Measurements from ENCODE around the gene CD101. TPM values are rescaled to one million over a fixed set of nuclear protein-coding genes. Genes with fewer than 3 reads are reported as not detected.

CD101 gene
- total RNA-seq, 1 experiment from 2014 or later: 1.2 TPM

DNA sequence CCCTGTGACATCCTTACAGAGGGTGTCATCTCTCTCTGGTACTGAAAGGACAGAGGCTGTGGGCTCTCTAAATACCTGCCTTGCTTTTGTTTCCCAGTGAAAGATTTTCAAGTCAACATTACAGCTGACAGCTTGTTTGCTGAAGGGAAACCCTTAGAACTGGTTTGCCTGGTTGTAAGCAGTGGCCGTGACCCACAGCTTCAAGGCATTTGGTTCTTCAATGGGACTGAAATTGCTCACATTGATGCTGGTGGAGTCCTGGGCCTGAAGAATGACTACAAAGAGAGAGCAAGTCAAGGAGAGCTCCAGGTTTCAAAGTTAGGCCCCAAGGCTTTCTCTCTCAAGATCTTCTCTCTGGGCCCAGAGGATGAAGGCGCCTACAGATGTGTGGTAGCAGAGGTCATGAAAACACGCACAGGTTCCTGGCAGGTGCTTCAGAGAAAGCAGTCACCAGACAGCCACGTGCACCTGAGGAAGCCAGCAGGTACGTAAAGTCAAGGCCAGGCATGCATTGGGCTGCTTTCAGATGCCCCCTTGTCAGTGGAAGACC is 11.8 kb downstream of the CD101 start:
- no peak for DNase-seq (ENCODE audit: low read depth)

DNA sequence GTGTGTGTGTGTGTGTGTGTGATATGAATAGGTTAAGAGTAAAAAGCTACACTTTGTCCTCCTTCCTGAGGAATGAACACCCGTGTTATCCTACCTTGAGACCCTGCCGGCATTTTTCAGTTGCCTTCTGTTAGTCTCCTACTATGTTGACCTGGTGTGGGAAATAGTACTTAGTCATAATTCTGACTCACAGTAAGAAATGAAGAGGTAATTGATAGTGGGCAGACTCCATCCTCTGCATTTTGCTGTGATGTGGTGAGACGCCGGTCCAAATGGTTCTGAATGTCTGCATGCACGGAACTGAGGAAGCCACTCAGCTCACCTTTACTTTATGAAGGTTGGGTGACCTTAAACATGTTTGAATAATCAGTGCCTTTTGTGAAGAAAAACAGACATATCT is 12.6 kb downstream of the CD101 start:
- peak; percentile 60 for DNase-seq (ENCODE audit: low read depth)

DNA sequence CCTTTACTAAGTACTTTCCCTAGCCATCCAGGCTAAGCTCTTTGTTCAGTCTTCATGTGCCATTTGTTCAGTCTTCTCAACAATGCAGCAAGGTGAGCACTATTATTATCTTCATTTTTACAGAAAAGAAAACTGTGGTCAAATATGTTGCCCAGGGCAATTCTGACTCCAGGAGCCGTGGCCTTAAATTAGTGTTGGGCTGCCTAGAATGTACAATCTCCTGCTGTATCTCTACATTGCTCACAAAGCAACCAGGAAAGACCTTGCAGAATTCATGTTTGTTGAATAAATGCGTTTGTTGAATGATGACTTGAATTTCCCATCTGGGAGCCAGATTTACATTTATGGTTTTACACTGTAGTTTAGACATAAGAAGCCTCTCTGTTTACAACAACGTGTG is 14.2 kb downstream of the CD101 start:
- DNase-seq (ENCODE audit: low read depth): peak; percentile 15

DNA sequence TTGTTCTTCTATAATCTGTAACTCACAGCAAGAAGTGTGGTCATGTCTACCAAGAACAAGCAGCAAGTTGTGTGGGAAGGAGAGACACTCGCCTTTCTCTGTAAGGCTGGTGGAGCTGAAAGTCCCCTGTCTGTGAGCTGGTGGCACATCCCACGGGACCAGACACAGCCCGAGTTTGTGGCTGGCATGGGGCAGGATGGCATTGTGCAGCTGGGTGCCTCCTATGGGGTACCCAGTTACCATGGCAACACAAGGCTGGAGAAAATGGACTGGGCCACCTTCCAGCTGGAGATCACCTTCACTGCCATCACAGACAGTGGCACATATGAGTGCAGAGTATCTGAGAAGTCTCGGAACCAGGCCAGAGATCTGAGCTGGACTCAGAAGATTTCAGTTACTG is 15.5 kb downstream of the CD101 start:
- no peak for DNase-seq (ENCODE audit: low read depth)

DNA sequence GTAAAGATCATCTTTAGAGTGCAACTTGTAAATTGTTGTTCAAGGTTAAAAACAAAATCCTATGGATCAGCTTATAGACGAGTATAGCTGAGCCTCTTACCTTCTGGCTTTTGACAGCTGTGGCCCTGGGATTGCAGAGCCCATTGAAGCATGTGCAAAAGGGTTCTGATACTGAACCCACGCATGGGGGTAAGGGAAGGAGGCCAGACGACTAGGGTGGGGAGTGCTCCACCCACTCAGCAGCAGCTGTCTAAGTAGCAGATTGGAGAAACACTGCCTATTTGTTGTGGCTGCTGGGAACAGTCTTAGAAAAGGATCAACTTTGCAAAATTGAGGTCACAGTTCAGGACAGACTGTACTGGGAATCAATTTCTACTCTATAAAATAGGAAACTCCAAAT is 16.1 kb downstream of the CD101 start:
- DNase-seq (ENCODE audit: low read depth): no peak

DNA sequence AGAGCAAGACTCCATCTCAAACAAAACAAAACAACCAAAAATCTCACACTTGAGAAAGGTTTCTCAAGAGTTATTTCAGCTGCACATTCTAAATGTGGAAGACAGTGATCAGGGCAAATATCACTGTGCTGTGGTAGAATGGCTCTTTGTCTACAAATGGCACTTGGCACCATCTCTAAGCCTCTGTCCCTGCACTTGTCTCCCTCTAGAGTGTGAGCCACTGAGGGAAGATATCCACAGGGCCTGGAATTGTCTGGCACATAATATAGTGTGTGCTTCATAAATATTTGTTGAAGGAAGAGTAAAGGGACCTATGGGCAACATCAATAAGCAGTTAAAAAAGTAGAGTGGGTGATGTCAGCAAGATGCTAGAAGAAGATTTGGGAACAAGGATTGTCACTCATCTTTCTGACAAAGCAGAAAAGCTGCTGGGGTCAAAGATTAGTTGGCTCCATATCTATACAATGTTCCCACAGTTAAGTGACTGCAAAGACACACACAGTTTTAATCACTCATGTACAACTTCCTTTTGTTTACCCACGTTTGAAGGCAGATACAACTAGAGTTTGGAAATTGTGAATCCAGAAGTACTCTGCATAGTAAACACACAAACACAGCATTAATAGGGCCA is 19.1 kb downstream of the CD101 start:
- no peak for DNase-seq (ENCODE audit: low read depth)

DNA sequence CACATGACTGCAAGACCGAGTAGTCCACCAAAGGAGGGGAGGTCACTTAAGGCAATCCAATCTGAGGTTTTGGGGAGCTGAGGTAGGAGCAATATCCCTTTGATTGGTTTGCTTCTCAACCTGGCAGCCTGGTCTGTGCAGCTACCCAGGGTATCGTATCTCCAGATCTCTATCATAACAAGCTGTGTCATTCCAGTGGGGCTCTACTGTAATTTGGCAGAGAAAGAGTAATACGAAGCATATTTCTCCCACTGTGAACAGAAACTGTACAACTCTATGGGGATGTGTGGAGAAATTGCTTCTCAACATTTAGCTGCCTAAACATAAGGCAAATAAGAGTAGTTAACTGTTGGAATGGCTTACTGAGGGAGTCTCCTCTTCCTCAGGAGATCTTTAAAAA is 20.6 kb downstream of the CD101 start:
- no peak for DNase-seq (ENCODE audit: low read depth)

DNA sequence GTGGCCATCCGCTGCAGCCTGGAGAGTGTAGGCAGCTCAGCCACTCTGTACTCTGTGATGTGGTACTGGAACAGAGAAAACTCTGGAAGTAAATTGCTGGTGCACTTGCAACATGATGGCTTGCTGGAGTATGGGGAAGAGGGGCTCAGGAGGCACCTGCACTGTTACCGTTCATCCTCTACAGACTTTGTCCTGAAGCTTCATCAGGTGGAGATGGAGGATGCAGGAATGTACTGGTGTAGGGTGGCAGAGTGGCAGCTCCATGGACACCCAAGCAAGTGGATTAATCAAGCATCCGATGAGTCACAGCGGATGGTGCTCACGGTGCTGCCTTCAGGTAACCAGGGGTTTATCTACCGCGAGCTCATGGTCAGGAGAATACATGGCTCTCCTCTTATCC is 24.0 kb downstream of the CD101 start:
- no peak for DNase-seq (ENCODE audit: low read depth)

DNA sequence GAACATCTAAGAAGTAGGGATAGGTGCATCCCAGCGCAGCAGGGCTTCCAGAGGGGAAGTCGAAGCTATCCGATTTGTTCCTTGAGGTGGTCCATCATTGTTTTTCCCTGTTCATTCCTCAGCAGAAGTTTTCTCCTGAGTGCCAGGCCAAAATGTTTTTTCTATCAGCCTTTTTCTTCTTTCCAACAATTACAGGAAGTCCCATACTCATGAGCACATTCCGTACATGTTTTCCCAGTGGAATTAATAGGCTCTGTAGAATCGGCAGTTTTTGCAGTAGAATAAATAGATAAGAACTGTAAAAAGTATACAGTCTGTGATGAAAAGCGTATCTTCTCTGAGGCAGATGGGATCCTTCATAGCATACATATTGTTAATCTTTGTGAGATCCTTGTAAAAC is 24.8 kb downstream of the CD101 start:
- no peak for DNase-seq (ENCODE audit: low read depth)

DNA sequence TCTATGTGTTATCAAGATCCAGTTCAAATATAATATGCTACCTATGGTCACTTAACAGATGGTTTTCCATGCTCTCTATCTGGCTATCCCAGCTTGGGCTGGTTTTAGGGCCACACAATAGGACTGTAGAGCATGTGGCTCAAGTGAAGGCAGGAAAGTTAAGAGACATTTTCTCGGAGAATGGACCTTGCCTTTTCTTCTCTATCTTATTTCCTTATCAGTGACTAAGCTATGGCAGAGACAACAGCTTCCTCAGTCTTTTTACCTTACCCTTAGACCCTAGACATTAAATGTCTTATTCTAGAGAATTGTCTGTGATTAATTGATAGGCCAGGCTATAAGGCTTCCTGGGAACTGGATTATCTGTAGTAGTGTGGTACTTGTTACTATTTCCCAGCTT is 28.1 kb downstream of the CD101 start:
- DNase-seq (ENCODE audit: low read depth): no peak

DNA sequence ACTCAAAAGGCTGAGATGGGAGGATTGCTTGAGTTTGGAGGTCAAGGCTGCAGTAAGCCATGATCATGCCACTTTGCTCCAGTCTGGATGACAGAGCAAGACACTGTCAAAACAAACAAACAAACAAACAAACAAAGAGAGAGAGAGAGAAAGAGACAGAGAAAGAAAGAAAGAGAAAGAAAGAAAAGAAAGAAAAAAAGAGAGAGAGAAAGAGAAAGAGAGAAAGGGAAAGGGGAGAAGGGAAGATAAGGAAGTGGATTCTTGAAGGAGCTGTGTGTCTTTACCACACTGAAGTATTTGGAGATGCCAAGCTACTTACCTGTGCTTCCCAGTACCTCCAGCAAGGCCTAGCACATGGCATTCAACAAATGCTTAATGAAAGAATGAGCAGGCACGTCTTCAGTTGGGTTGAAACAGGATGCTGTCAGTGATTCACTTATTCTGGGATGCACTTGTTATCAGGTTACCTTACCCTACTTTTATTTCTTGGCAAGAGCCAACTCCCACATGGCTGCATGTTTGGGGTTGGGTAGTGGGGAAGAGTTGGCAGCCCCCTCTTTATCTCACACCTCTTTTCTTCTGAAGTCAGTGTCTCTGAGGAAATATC is 28.8 kb downstream of the CD101 start:
- no peak for DNase-seq (ENCODE audit: low read depth)

DNA sequence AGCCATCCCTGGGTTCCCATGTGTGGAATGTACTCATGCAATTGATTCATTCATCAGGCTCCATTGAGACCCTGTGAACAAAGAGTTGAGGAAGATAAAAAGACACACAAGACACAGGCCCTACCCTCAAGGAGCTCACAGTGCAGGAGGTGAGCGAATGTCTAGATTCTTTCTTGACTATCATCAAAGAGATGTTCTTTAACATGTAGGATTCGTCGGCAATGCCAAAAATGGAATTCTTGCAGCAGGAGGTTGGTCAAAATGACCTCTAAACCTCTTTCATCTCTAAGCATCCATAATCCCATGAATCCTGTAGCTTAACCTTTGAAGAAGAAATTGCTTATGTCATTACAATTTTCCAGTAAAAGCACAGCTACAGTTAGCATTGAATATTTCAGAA is 30.7 kb downstream of the CD101 start:
- no peak for DNase-seq (ENCODE audit: low read depth)

DNA sequence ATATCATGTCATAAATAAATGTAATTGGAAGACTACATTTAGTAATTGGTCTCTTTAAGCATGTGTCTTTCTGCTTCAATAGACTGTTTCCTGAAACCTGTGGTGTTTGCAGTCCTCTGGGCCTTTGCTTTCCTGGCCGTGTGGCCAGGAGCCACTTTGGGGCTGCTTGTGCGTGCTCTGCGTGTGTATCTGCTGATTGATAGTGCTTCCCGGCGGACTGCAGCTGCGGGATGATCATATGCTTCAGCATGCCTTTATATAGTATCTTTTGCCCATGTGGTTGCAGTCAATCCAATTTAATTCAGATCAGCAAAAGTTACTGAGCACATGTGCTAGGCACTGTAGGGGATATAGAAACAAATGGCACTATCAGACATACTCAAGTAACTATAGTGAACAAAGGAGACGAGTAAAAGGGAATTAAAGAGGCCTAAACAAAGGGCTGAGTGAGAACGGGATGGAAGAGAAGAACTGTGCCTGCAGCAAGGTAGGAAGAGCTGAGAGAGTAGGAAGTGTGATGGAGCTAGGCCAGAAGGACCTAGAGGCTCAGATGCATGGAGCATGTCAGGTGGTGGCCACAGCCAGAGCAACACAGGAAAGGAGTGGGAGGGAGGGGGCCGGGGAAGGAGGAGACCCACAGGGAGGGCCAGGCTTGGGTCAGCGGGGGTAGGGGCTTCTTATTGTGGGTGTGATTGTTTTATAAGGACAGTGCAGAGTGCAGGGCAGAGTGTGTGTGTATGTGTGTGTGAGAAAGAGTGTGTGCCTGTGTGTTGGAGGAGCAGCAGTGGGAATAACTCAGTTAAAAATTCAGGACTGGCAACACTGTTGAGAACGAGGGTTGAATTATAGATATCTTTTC is 31.4 kb downstream of the CD101 start:
- no peak for DNase-seq (ENCODE audit: low read depth)

DNA sequence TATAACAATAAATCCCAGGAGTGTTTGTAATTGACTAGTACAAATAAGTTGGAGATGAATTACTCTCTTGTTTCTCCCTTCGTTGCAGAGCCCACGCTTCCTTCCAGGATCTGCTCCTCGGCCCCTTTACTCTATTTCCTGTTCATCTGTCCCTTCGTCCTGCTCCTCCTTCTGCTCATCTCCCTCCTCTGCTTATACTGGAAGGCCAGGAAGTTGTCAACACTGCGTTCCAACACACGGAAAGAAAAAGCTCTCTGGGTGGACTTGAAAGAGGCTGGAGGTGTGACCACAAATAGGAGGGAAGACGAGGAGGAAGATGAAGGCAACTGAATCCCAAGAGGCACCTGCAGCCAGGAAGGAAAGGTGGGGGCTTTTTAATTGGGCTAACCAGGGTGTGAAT is 32.2 kb downstream of the CD101 start:
- no peak for DNase-seq (ENCODE audit: low read depth)

DNA sequence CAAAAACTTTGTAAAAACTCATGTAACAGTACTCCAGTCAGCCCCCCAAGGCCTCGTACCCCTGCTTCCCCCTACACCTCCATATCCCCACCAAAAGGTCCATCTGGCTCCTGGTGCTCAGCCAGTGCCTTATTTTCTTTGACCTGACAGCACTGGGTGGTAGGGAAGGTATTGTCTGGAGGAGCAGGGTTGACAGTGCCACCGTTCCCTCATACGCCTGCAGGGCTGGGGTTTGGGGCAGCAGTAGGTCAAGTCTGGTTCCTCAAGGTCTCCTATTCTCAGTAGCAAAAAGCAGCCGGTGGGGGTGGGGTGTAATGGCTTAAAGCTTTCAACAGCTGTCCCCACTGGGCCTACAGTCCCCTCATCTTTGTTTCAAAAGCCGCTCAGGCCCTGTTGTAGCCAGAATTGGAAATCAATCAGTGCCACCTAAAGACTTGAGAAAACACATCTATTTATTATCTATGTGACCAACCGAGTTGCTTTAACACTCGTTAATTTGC is 33.3 kb downstream of the CD101 start:
- no peak for DNase-seq (ENCODE audit: low read depth)

DNA sequence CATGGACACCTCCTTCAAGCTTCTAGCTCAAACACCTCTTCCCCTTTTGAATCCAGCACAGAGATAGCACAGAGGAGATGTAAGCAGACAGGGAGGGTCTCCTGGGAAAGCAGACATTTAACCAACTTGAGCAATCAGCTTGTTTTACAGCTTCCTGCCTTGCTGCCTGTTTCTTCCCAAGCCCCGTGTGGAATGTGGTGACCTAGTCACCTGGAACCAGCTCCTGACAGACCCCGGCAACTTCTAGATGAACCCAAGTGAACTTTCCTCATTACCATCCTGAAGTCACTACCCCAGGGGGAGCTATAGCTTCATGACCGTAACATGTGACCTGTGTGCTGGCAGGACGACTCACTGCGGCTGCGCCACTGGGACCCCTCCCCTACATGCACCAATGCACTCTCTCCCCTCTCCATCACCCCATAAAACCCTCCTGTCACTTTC is 34.5 kb downstream of the CD101 start:
- DNase-seq (ENCODE audit: low read depth): no peak

DNA sequence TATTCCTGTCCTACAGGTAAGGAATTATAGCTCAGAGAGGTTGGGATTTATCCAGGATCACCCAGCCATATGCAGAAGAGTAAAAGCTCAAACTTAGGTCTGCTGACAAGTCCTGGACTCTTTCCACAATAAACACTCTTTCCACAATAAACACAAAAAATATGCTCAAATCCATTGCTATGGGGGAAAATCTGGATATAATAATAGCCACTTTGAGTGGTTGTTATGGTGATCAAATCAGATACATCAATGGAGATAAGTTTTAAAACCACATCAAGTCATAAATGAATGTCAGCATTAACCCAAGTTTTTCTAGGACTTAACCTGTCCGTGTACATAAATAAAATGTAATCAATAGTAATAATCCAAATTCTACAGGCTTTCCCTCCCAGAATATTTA is 36.2 kb downstream of the CD101 start:
- DNase-seq (ENCODE audit: low read depth): no peak

DNA sequence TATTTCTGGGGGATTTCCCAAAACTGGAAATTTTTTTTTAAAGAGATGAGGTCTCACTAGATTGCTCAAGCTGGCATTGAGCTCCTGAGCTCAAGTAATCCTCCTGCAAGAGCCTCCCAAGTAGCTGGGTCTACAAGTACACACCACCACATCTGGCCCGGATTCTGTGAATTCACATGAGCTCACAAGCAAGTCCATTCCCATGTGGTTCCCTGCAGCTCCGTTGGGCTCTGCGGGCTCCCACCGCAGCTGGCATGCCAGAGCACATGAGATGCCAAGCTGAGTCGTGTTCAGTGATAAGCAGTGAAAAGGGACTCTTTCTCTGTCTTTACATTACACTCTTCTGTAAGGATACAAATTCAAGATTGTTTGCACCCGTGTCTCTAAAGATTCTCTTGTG is 36.7 kb downstream of the CD101 start:
- no peak for DNase-seq (ENCODE audit: low read depth)

DNA sequence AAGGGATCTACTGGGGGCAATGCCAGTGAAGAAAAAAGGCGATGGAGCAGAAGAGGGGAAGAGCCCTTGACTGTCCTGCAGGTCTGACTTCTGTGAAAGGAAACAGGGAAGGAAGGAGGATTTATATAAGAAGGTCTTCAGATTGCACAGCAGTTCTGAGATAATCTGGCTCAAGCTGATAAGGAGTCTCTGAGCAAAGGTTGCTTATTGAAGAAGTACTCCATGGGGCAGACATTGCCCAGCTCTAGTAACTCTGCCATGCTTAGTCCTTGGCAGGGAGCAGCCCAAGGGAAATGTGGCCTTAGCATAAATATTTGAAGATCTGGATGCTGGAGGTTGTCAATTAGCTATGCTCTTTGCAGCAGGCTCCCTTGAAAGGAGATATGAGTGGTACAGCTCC is 42.7 kb downstream of the CD101 start:
- DNase-seq (ENCODE audit: low read depth): no peak

DNA sequence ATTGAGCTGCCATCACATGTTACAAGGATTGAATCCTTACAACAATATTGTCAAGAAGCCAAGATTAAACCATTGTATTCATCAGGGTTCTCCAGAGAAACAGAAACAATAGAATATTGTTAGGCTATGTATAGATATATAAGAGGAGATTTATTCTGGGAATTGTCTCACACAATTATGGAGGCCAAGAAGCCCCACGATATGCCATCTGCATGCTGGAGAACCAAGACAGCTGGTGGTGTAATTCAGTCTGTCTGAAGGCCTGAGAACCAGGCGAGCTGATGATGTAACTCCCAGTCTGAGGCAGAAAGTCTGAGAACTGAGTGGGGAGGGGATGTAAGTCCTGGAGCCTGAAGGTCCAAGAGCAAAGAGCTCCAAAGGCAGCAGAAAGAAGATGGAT is 44.1 kb downstream of the CD101 start:
- no peak for DNase-seq (ENCODE audit: low read depth)

DNA sequence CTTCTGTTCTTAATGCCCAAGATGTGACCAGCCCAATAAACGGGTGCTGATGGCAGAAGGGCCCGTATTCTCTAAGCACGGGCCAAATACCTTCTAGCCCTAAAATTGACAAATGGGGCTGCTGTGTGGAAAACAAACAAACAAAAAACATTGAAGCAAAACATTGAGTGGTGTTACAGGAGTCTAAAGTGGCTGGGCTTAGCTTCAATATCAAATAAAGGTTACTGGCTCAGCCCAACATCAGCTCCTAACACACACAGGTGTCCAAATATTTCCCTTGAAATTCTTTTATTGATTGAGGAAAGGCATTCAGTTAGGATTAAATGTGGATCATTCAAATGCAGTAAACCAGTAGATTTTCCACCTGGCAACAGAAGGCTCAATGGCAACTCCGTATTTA is 45.2 kb downstream of the CD101 start:
- no peak for DNase-seq (ENCODE audit: low read depth)

DNA sequence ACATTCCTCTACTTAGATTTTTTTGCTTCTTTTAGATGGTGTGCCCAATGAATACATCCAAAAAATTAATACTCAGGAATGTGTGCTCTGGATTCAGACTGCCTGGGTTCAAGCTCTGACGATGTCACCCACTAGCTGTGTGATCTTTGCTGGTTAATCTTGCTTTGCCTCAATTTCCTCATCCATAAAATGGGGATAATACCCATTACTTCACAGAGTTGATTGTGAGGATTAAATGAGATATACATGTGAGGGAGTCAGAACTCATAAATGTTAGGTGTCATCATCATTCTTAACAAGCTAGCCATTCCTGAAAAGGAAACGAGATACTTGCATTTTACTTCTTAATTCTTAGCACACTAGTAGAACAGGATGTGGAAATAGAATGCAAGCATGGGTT is 45.7 kb downstream of the CD101 start:
- DNase-seq (ENCODE audit: low read depth): no peak

DNA sequence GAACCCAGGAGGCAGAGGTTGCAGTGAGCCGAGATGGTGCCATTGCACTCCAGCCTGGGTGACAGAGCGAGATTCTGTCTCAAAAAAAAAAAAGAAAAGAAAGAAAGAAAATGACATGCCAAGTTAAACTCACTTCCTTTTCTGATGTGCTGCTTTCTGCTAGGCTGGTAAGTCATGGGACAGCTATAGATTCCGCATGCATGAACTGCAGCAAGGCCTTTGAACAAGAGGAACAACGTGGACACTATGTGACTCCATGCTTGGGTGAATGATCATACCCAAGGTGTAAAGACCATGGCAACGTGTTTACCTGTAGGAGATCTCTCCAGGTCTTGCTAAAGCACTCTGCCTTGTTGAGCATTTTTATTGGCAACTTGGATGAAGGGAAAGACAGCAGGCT is 48.3 kb downstream of the CD101 start:
- DNase-seq (ENCODE audit: low read depth): no peak
